GM12801 (cell line): ENCODE results near the gene DCBLD1.

Source experiments
- CTCF ChIP-seq: IDR thresholded peaks from one replicate; pipeline ENCODE4 v1.5.1; 2011; ENCODE audit warnings: control low read depth; ENCODE audit not compliant: insufficient read length; ENCODE audit errors: extremely low read depth

The DCBLD1 gene

DNA sequence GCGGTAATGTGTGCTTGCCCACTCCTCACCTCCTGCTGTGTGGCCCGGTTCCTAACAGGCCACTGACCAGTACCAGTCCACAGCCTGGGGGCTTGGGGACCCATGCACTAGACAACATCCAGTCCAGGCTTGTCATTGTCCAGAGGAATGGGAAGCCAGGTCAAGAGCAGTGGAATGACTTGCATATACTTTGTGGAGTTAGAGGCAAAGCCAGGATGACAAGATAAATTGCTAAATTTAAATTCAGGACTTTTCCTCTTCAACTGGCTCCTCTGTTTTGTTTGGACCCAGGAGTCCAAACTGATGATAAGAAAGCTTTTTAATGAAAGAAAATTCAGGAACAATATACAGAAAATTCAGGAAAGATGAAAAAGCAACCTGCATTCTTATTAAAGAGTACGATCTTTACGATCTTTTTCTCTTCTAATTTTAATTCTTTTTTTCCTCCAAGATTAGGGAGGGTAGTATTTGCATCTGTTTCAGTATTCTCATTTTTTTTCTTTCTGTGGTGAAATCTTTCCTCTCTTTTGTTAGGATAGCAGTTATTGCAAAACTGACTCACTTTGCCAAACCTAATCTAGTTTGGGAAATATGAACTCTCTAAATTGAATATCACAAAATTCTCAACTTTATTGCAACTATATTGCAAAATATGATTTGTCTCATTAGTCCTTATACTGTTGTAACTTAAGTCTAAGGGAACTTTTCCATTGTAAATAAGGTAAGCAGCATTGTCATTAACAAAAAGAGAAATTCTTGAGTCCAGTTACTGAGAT is 48.2 kb downstream of the DCBLD1 start:
- TF ChIP-seq CTCF, result no peak

DNA sequence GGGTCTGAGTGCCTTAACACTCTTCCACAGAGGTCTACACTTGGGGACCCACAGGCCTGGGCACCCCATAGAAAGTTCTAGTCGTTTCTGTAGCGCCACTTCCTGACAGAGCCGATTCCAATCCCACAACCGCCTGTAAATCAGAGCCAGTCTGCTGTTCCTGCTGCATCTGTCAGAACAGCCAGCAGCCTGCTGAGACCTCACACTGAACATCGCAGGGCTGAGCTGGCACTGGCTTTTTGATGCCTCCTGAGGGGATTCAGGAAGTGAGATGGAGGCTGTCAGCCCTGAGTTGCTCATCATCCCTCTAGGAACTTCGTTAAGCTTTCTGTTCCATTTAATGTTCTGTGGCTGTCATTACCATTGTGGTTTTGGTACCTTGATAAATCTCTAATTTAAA is 48.9 kb downstream of the DCBLD1 start:
- no peak for TF ChIP-seq CTCF

- no peak for TF ChIP-seq CTCF
These were observed 49.6 kb downstream of the DCBLD1 start for GRCh38 chr6:117531809-117532725.

DNA sequence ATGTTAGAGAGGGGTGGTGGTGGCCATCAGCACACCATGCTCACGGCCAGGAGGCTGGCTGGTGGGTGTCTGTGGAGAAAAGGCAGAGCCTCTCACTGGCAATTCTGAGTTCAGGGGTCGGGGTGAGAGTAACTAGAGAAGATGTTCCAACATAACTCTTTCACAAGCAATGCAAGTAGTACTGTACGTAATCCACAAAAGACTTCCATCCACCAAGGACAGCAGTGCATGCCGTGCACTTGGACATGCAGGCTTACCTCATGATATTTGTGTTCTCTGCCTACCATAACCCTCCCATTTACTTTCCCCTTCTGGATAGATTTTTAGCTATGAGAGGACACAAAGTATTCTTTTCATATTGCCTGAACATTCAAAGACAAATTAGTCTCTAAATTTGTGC is 51.3 kb downstream of the DCBLD1 start:
- TF ChIP-seq CTCF, result no peak

DNA sequence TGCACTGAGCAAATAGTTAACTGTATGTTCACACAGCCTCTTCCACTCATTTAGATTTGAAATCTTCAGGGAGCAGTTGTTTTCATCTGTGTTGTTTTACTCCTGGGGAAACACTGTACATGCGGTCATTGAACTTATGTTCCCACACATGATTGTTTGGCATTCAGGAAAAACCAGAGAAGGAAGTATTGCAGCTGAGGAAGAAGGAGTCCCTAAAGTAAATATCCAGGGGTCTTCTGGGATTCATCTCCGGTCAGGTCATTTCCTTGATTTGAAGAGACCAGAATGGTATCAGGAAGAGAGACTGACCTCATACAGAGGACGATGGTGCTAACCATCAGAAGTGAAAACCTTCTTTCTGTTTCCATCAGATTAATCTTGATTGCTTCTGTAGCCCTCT is 52.5 kb downstream of the DCBLD1 start:
- no peak for TF ChIP-seq CTCF

DNA sequence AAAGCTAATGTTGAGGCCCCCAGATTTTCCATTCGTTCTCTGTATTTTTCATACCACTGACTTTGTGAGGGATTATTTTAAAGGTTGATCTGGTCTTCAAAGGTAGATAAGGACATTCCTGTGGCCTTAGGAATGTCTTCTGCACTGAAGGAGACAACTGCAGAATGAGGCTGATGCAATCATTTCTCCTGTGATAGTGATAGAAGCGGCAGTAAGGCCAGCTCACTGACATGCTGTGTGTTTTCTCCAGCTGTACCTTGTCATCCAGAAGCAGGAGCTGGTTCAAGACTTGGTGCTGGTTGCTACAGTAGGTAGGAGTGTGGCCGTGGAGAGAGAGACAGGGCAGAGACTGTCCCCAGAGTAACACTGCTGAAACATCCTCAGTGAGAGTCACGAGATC is 53.8 kb downstream of the DCBLD1 start:
- TF ChIP-seq CTCF, result no peak

- TF ChIP-seq CTCF, result no peak
These were observed 56.1 kb downstream of the DCBLD1 start for GRCh38 chr6:117538615-117539014.
